Prostate gland (tissue), 2 donors: ENCODE results near the gene WDR19.

Experiments
- POLR2A ChIP-seq: fragments of 450-650 bp; IDR thresholded peaks from one replicate; pipeline ENCODE4 v1.6.1; 2016; ENCODE audit warnings: antibody characterized with exemption, mild to moderate bottlenecking
- TF ChIP-seq, protein P1 (sequence below), 4 experiments: fragments of 200-600 bp in 2 of 4; fragments of 450-650 bp in 2 of 4; sonication (generic) in 2 of 4; IDR thresholded peaks; 1 replicate in 3 of 4; 2 replicates in 1 of 4; pipeline ENCODE4 v1.5.1; 2016 to 2019; ENCODE audit warnings: antibody characterized with exemption in 4 of 4, mild to moderate bottlenecking in 2 of 4, moderate library complexity in 2 of 4

- TF ChIP-seq, protein P1, sequence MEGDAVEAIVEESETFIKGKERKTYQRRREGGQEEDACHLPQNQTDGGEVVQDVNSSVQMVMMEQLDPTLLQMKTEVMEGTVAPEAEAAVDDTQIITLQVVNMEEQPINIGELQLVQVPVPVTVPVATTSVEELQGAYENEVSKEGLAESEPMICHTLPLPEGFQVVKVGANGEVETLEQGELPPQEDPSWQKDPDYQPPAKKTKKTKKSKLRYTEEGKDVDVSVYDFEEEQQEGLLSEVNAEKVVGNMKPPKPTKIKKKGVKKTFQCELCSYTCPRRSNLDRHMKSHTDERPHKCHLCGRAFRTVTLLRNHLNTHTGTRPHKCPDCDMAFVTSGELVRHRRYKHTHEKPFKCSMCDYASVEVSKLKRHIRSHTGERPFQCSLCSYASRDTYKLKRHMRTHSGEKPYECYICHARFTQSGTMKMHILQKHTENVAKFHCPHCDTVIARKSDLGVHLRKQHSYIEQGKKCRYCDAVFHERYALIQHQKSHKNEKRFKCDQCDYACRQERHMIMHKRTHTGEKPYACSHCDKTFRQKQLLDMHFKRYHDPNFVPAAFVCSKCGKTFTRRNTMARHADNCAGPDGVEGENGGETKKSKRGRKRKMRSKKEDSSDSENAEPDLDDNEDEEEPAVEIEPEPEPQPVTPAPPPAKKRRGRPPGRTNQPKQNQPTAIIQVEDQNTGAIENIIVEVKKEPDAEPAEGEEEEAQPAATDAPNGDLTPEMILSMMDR (IDR thresholded peaks at IDR 0.05): no peak
- TF ChIP-seq POLR2A: no peak
These were observed 50.8 kb downstream of the WDR19 start for GRCh38 chr4:39233114-39233513.
